Fibroblast of pulmonary artery (primary cell): Measurements from ENCODE around the gene PIK3R3.
A peak's percentile ranks its signal among the peaks of the same experiment; 100 is the strongest.

Source experiments
- DNase-seq: peaks from one replicate; pipeline ENCODE4 v3.0.0-alpha.2; 2010; ENCODE audit warnings: low read depth
- H3K4me3 ChIP-seq: replicated peaks from 2 replicates; pipeline ENCODE4 v1.5.1; 2011; ENCODE audit warnings: low read depth, mild to moderate bottlenecking, control low read depth, low read length, moderate library complexity
- TF ChIP-seq, protein P1 (sequence below): IDR thresholded peaks from 2 replicates; pipeline ENCODE4 v1.5.1; 2011; ENCODE audit warnings: mild to moderate bottlenecking, control low read depth, low read length, inconsistent platforms; ENCODE audit errors: missing control alignments

PIK3R3 gene

DNA sequence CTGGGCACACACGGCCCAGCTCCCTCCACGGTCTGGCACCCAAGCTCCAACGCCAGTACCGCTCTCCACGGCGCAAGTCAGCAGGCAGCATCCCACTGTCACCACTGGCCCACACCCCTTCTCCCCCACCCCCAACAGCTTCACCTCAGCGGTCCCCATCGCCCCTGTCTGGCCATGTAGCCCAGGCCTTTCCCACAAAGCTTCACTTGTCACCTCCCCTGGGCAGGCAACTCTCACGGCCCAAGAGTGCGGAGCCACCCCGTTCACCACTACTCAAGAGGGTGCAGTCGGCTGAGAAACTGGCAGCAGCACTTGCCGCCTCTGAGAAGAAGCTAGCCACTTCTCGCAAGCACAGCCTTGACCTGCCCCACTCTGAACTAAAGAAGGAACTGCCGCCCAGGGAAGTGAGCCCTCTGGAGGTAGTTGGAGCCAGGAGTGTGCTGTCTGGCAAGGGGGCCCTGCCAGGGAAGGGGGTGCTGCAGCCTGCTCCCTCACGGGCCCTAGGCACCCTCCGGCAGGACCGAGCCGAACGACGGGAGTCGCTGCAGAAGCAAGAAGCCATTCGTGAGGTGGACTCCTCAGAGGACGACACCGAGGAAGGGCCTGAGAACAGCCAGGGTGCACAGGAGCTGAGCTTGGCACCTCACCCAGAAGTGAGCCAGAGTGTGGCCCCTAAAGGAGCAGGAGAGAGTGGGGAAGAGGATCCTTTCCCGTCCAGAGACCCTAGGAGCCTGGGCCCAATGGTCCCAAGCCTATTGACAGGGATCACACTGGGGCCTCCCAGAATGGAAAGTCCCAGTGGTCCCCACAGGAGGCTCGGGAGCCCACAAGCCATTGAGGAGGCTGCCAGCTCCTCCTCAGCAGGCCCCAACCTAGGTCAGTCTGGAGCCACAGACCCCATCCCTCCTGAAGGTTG, 97.6 kb downstream of the PIK3R3 start:
- no peak for DNase-seq
- TF ChIP-seq, protein P1, sequence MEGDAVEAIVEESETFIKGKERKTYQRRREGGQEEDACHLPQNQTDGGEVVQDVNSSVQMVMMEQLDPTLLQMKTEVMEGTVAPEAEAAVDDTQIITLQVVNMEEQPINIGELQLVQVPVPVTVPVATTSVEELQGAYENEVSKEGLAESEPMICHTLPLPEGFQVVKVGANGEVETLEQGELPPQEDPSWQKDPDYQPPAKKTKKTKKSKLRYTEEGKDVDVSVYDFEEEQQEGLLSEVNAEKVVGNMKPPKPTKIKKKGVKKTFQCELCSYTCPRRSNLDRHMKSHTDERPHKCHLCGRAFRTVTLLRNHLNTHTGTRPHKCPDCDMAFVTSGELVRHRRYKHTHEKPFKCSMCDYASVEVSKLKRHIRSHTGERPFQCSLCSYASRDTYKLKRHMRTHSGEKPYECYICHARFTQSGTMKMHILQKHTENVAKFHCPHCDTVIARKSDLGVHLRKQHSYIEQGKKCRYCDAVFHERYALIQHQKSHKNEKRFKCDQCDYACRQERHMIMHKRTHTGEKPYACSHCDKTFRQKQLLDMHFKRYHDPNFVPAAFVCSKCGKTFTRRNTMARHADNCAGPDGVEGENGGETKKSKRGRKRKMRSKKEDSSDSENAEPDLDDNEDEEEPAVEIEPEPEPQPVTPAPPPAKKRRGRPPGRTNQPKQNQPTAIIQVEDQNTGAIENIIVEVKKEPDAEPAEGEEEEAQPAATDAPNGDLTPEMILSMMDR: no peak
- H3K4me3 ChIP-seq: no peak overlapping the region

DNA sequence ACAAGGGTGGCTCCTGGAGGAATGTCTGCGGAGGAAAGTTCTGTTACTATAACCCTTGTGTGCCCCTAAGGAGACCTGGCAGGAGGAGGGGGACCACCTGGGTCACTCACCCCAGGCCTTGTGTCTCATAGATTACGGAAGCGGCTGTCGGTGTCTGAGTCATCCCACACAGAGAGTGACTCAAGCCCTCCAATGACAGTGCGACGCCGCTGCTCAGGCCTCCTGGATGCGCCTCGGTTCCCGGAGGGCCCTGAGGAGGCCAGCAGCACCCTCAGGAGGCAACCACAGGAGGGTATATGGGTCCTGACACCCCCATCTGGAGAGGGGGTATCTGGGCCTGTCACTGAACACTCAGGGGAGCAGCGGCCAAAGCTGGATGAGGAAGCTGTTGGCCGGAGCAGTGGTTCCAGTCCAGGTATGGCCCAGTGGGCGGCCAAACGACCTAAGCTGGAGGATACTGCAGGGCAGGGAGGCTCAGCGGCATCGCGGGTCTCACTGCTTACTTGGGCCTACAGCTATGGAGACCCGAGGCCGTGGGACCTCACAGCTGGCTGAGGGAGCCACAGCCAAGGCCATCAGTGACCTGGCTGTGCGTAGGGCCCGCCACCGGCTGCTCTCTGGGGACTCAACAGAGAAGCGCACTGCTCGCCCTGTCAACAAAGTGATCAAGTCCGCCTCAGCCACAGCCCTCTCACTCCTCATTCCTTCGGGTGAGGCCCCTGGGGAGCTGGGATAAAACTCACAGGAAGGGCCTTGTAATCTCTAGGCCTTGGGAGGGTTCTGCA, 101.4 kb downstream of the PIK3R3 start:
- no peak overlapping the region for H3K4me3 ChIP-seq
- no peak for DNase-seq
- TF ChIP-seq, protein P1: no peak

DNA sequence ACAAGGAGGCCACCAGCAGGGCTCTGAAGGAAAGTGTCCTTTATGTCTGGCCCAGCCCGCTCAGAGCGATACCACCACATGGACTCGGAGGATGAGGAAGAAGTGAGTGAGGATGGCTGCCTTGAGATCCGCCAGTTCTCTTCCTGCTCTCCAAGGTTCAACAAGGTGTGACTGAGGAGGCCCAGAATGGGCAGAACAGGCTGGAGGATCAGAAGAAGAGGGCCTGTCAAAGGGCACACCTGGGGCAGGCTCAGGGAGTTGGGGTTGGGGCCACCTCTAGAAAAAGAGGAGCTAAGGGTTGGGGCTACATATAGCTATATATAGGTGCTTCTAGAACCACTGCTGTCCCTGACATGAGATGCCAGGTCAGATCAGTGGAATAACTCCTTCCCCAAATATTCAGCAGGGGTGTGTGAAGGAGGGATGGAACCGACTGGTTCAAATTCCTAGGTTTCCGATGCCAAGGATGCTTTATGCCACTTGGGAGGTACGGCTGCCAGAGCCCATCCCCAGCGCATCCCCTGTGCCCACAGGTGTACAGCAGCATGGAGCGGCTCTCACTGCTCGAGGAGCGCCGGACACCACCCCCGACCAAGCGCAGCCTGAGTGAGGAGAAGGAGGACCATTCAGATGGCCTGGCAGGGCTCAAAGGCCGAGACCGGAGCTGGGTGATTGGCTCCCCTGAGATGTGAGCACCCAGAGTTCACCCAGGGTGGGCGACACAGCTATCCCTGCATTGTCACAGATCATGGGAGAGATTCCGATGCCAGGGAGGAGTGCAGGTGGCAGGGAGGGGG, 102.2 kb downstream of the PIK3R3 start:
- H3K4me3 ChIP-seq: no peak overlapping the region
- DNase-seq: no peak
- TF ChIP-seq, protein P1: no peak

DNA sequence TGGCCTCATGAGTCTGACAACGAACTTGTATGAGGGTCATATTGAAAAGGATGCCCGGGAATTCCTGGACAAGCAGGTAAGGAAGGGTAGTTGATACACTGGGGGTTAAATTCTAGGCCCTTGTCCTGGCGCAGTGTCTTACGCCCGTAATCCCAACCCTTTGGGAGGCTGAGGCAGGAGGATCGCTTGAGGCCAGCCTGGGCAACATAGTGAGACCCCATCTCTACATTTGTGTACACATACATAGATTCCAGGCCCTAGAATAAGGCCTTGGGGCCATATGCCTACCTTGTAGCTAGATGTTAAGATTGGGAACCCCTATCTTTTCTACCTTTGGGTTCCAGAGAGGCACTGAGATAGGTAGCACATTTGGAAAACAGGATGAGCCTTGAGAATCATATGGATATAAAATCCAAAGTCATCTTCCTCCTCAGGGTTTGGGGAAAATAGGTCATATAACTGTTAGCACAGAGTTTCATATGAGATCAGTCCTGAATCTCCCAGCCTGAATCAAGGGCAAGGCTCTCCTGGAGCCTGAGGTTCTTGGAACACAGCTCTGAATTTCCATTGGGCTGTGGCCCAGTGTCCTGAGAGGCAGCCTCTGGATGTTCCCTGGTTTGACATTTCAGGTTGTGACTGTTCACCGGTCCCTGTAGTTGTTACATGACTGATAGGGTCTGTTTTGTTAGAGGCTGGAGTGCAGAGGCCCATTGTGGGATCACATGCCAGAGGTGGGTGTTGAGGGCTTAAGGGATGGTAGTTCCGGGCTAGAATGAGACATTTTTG, 104.4 kb downstream of the PIK3R3 start:
- H3K4me3 ChIP-seq: no peak overlapping the region
- DNase-seq: no peak
- TF ChIP-seq, protein P1: no peak

DNA sequence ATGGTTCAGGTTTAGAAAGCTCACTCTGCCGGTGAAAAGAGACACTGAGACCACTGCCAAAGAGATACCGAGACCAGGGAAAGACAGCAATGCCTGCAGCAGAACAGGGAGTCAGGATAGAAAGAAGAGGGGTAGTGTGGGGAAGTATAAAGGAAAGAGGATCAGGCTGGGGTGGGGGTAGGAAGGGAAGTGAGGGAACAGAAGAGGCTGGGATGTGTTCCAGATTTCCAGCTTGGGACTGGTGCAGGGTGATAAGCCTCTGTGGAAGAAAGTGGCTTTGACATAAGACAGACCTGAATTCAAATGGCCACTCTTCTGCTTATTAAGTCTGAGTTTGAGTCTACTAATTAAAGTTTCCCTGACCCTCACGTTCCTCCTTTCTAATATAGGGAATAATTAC, 105.9 kb downstream of the PIK3R3 start:
- DNase-seq: peak; percentile 43
- no peak overlapping the region for H3K4me3 ChIP-seq
- TF ChIP-seq, protein P1: no peak
